Activated CD8-positive, alpha-beta memory T cell treated with anti-CD3 and anti-CD28 coated beads, Interleukin-2, amount 10 ng/mL, durations not matched to agents 7 days and 5 days (primary cell): ENCODE measurements around the gene KIF1A. TPM values are rescaled to one million over a fixed set of nuclear protein-coding genes. Genes with fewer than 3 reads are reported as not detected.

ENCODE experiments used
- ATAC-seq: fragments of 150-1000 bp; cut with Tn5 transposase; one replicate; pipeline ENCODE4 v1.10.0; 2021; ENCODE audit warnings: moderate library complexity
- CTCF ChIA-PET: fragments of 350-600 bp; sonication (Branson Sonifier 250); formaldehyde crosslinking; loops from one replicate; lab custom pipeline; 2021; ENCODE audit warnings: antibody characterized with exemption; lab: Charles Lee
- DNase-seq: peaks from one replicate; pipeline ENCODE4 v3.0.0-alpha.2; 2020
- H3K27ac Mint-ChIP-seq: one replicate; pipeline ENCODE4 v1.8.0; 2021; ENCODE audit warnings: mild to moderate bottlenecking, mixed read lengths
- H3K27me3 Mint-ChIP-seq: one replicate; pipeline ENCODE4 v1.8.0; 2021; ENCODE audit warnings: mixed read lengths
- H3K36me3 Mint-ChIP-seq: one replicate; pipeline ENCODE4 v1.8.0; 2021; ENCODE audit warnings: mild to moderate bottlenecking, mixed read lengths
- H3K4me1 Mint-ChIP-seq: one replicate; pipeline ENCODE4 v1.8.0; 2021; ENCODE audit warnings: mixed read lengths
- H3K4me3 Mint-ChIP-seq: one replicate; pipeline ENCODE4 v1.8.0; 2021; ENCODE audit warnings: mild to moderate bottlenecking, moderate library complexity, mixed read lengths
- H3K9me3 Mint-ChIP-seq: one replicate; pipeline ENCODE4 v1.8.0; 2022; ENCODE audit warnings: low read depth, mixed read lengths
- total RNA-seq, 2 experiments: library from RNA; stranded (reverse); gene quantifications; one replicate each; pipeline ENCODE4 v1.2.3, GENCODE V29; 2021

The KIF1A gene
- total RNA-seq, 2 experiments from 2014 or later: 0.76 to 4.6 TPM

DNA sequence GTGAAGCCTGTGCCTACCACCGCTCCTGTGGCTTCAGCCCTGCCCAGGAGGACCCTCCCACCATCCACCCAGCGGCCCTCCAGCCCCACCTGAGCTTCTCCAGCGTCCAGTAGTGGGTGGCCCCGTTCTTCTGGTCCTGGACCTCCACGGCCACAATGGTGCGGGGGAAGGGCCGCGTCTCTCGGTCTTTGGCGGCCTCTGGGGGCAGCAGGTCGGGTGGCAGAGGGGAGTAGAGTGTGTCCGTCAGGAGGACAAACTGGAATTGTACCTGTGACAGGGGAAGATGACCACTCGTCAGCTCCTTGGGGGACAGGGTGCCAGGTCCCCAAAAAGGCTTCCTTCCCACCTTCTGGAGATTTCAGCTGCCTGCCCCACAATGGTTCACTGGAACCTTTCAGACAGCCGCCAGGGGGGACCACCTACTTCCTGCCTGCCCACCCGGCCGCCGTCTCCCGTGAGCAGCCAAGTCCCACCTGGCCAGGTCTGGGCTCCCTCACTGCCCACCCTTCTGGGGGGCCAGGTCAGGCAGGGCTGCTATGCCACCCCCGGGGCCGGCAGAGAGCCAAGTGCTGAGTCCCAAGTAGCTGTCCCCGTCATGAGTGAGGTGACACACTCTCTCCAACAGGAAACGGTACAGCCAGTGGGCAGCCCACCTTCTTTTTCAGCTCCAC lies 59.3 kb downstream of the KIF1A start:
- H3K4me1 Mint-ChIP-seq: no peaks in the 10 kb centered on the region
- no peaks in the 10 kb centered on the region for H3K9me3 Mint-ChIP-seq
- CTCF ChIA-PET: no interaction called here
- no peak for DNase-seq
- no peak for ATAC-seq
- H3K36me3 Mint-ChIP-seq: no peaks in the 10 kb centered on the region
- H3K4me3 Mint-ChIP-seq: no peak overlapping the region
- no peaks in the 10 kb centered on the region for H3K27me3 Mint-ChIP-seq
- no peak overlapping the region for H3K27ac Mint-ChIP-seq

- no peak for ATAC-seq
- no peaks in the 10 kb centered on the region for H3K9me3 Mint-ChIP-seq
- H3K4me1 Mint-ChIP-seq: no peaks in the 10 kb centered on the region
- H3K27ac Mint-ChIP-seq: no peak overlapping the region
- no peak for DNase-seq
- no peaks in the 10 kb centered on the region for H3K27me3 Mint-ChIP-seq
- CTCF ChIA-PET: no interaction called here
- H3K36me3 Mint-ChIP-seq: no peaks in the 10 kb centered on the region
- H3K4me3 Mint-ChIP-seq: no peak overlapping the region
These were observed 59.9 kb downstream of the KIF1A start for GRCh38 chr2:240760121-240760520.

DNA sequence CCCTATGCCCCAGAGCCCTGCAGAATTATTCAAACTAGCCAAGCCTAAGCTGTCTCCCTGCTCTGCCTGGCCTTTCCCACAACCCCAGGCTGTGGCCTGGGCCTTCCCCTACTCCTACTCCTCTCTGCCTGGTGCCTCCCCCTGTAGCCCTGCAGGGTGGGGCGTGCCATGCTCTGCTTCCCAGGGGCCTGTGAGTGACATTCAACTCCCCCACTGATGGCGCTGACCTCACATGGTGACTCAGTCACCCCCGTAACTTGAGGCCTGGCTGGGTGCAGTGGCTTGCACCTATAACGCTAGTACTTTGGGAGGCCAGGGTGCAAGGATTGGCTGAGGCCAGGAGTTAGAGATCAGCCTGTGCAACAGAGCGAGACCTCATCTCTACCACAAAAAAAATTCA lies 60.6 kb downstream of the KIF1A start:
- ATAC-seq (peak; percentile 20), DNase-seq (no peak)
- Mint-ChIP-seq H3K9me3 (no peaks in the 10 kb centered on the region), H3K4me3 (no peak overlapping the region), H3K27me3 (no peaks in the 10 kb centered on the region), H3K4me1 (no peaks in the 10 kb centered on the region), H3K36me3 (no peaks in the 10 kb centered on the region), H3K27ac (no peak overlapping the region)
- CTCF ChIA-PET: no interaction called here

GRCh38 chr2:240757086-240757614 lies 62.9 kb downstream of the KIF1A start:
- no peaks in the 10 kb centered on the region for H3K9me3 Mint-ChIP-seq
- no peak for DNase-seq
- H3K4me1 Mint-ChIP-seq: no peaks in the 10 kb centered on the region
- no peak overlapping the region for H3K4me3 Mint-ChIP-seq
- H3K27ac Mint-ChIP-seq: no peak overlapping the region
- H3K27me3 Mint-ChIP-seq: no peaks in the 10 kb centered on the region
- CTCF ChIA-PET: interaction anchor here (1.7 kb wide), 1 partner anchor 243 kb away, joined by 5 read pairs; no protein-coding TSS in a partner anchor
- H3K36me3 Mint-ChIP-seq: no peaks in the 10 kb centered on the region
- ATAC-seq: no peak

DNA sequence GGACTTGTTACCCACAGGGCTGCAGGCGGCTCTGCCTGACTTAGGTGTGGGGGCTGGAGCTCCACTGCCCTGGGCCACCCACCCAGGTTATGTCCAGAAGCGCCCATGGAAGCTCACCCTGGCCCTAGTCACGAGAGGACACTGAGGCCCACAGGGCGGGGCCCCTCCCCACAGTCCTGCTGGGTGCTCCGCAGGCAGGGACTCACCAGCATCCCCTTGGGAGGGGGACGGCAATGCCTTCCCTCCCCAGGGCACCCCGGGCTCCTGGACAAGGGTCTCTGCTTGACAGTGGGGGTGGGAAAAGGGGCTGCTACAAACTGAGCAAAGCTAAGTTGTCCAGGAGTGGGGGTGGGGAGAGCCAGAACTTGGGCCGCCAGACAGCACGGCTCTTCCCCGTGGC lies 67.8 kb downstream of the KIF1A start:
- no peak for ATAC-seq
- Mint-ChIP-seq H3K36me3 (no peaks in the 10 kb centered on the region), H3K4me3 (no peak overlapping the region), H3K4me1 (no peaks in the 10 kb centered on the region), H3K27ac (no peak overlapping the region), H3K27me3 (no peaks in the 10 kb centered on the region), H3K9me3 (no peaks in the 10 kb centered on the region)
- CTCF ChIA-PET: no interaction called here
- no peak for DNase-seq

GRCh38 chr2:240750409-240750808 lies 69.6 kb downstream of the KIF1A start:
- H3K27me3 Mint-ChIP-seq: no peaks in the 10 kb centered on the region
- CTCF ChIA-PET: no interaction called here
- no peaks in the 10 kb centered on the region for H3K36me3 Mint-ChIP-seq
- no peaks in the 10 kb centered on the region for H3K9me3 Mint-ChIP-seq
- H3K27ac Mint-ChIP-seq: no peak overlapping the region
- H3K4me1 Mint-ChIP-seq: no peaks in the 10 kb centered on the region
- no peak for ATAC-seq
- DNase-seq: no peak
- H3K4me3 Mint-ChIP-seq: no peak overlapping the region

GRCh38 chr2:240749516-240749915 lies 70.5 kb downstream of the KIF1A start:
- Mint-ChIP-seq H3K36me3 (no peaks in the 10 kb centered on the region), H3K4me3 (no peak overlapping the region), H3K9me3 (no peaks in the 10 kb centered on the region), H3K4me1 (no peaks in the 10 kb centered on the region), H3K27ac (no peak overlapping the region), H3K27me3 (no peaks in the 10 kb centered on the region)
- CTCF ChIA-PET: no interaction called here
- ATAC-seq: no peak
- DNase-seq: no peak

DNA sequence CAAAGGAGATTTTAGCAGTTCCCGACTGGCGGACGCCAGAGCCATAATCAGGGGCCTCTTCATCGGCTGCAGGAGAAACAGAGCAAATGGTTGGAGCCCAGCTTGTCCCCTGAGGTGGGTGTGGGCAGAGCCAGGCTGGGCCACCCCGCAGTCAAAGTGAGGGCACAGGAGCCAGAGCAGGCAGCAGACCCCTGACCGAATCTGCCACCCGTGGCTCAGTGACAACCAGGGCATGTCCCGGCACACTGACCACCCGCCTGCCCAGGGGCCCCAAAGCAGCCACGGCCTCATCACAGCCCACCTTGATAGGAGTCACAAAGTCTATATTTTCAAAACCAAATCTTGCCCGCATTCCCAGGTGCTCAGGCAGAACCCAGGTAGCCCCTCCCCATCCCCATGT lies 72.8 kb downstream of the KIF1A start:
- Mint-ChIP-seq H3K4me1 (no peaks in the 10 kb centered on the region), H3K27me3 (no peaks in the 10 kb centered on the region), H3K4me3 (no peak overlapping the region), H3K36me3 (no peaks in the 10 kb centered on the region), H3K9me3 (no peaks in the 10 kb centered on the region), H3K27ac (no peak overlapping the region)
- CTCF ChIA-PET: no interaction called here
- DNase-seq (no peak), ATAC-seq (no peak)

GRCh38 chr2:240746671-240747070 lies 73.3 kb downstream of the KIF1A start:
- CTCF ChIA-PET: no interaction called here
- H3K27ac Mint-ChIP-seq: no peak overlapping the region
- no peak overlapping the region for H3K4me3 Mint-ChIP-seq
- no peaks in the 10 kb centered on the region for H3K27me3 Mint-ChIP-seq
- ATAC-seq: no peak
- H3K9me3 Mint-ChIP-seq: no peaks in the 10 kb centered on the region
- DNase-seq: no peak
- no peaks in the 10 kb centered on the region for H3K36me3 Mint-ChIP-seq
- H3K4me1 Mint-ChIP-seq: no peaks in the 10 kb centered on the region

- H3K4me1 Mint-ChIP-seq: no peaks in the 10 kb centered on the region
- H3K27me3 Mint-ChIP-seq: no peaks in the 10 kb centered on the region
- CTCF ChIA-PET: no interaction called here
- no peaks in the 10 kb centered on the region for H3K36me3 Mint-ChIP-seq
- ATAC-seq: no peak
- no peak overlapping the region for H3K4me3 Mint-ChIP-seq
- H3K9me3 Mint-ChIP-seq: no peaks in the 10 kb centered on the region
- no peak overlapping the region for H3K27ac Mint-ChIP-seq
- DNase-seq: no peak
These were observed 74.1 kb downstream of the KIF1A start for GRCh38 chr2:240745962-240746361.

GRCh38 chr2:240745456-240745855 lies 74.6 kb downstream of the KIF1A start:
- no peaks in the 10 kb centered on the region for H3K27me3 Mint-ChIP-seq
- no peaks in the 10 kb centered on the region for H3K9me3 Mint-ChIP-seq
- H3K27ac Mint-ChIP-seq: no peak overlapping the region
- no peak for DNase-seq
- CTCF ChIA-PET: no interaction called here
- no peaks in the 10 kb centered on the region for H3K4me1 Mint-ChIP-seq
- H3K4me3 Mint-ChIP-seq: no peak overlapping the region
- ATAC-seq: no peak
- no peaks in the 10 kb centered on the region for H3K36me3 Mint-ChIP-seq

GRCh38 chr2:240742602-240743095 lies 77.4 kb downstream of the KIF1A start:
- CTCF ChIA-PET: no interaction called here
- H3K4me3 Mint-ChIP-seq: no peak overlapping the region

DNA sequence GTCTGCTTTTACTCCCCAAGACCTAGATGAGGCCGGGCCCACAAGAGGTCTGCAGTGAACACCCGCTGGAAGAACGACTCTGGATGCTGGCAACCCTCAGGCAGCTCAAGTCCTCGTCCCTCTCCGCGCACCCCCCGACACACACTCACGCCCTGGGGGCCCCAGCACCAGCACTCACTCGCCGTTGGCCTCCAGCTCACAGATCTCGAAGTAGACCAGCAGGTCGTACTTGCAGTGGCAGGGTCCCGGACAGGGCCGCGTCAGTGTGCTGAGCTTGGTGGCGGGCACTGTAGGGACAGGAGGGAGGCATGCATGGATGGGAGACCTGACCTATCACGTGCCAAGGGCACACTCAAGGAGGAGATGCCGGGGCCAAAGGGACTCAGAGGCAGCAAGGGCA lies 78.9 kb downstream of the KIF1A start:
- Mint-ChIP-seq H3K9me3 (no peaks in the 10 kb centered on the region), H3K27ac (no peak overlapping the region), H3K27me3 (no peaks in the 10 kb centered on the region), H3K4me1 (peaks cover 4% of the 10 kb centered on the region), H3K36me3 (no peaks in the 10 kb centered on the region), H3K4me3 (no peak overlapping the region)
- ATAC-seq (no peak), DNase-seq (no peak)
- CTCF ChIA-PET: no interaction called here

More at GRCh38 chr2:240742602-240743095, 77.4 kb downstream of the KIF1A start:
- no peak overlapping the region for H3K27ac Mint-ChIP-seq
- H3K36me3 Mint-ChIP-seq: no peaks in the 10 kb centered on the region
- DNase-seq (no peak), ATAC-seq (no peak)
- H3K9me3 Mint-ChIP-seq: no peaks in the 10 kb centered on the region
- H3K4me1 Mint-ChIP-seq: peaks cover 4% of the 10 kb centered on the region
- no peaks in the 10 kb centered on the region for H3K27me3 Mint-ChIP-seq

GRCh38 chr2:240739797-240740196 lies 80.2 kb downstream of the KIF1A start:
- Mint-ChIP-seq H3K27ac (no peak overlapping the region), H3K9me3 (no peaks in the 10 kb centered on the region), H3K36me3 (no peaks in the 10 kb centered on the region), H3K27me3 (no peaks in the 10 kb centered on the region), H3K4me1 (peaks cover 4% of the 10 kb centered on the region), H3K4me3 (no peak overlapping the region)
- DNase-seq: peak; percentile 55
- CTCF ChIA-PET: no interaction called here
- no peak for ATAC-seq
